HEK293 (cell line): Measurements from ENCODE around the gene SPNS1.

Source experiments
- CTCF ChIA-PET: fragments of 350-600 bp; formaldehyde crosslinking; extraction: SDS; loops from one replicate; lab custom pipeline; 2021; ENCODE audit warnings: antibody characterized with exemption; lab: Yijun Ruan, JAX
- POLR2A ChIA-PET: fragments of 300-600 bp; formaldehyde crosslinking; extraction: SDS; loops from one replicate; lab custom pipeline; 2020; ENCODE audit warnings: antibody characterized with exemption, inconsistent platforms; lab: Yijun Ruan, JAX
- H3K27ac ChIP-seq: fragments of 200-500 bp; sonication (Bioruptor generic); 2 replicates; pipeline ENCODE4 v1.5.1; 2014; ENCODE audit warnings: low read depth, low read length, control low read depth, inconsistent platforms; ENCODE audit errors: extremely low read depth
- H3K36me3 ChIP-seq, 2 experiments: fragments of 200-500 bp in 1 of 2; sonication (Bioruptor generic) in 1 of 2; 1 replicate in 1 of 2; 2 replicates in 1 of 2; pipeline ENCODE4 v1.5.1; 2014 to 2017; ENCODE audit warnings: inconsistent platforms in 2 of 2, low read length in 2 of 2; ENCODE audit not compliant: control insufficient read depth in 2 of 2, insufficient read depth in 1 of 2
- H3K4me1 ChIP-seq: fragments of 200-500 bp; sonication (Bioruptor generic); 2 replicates; pipeline ENCODE4 v1.5.1; 2014; ENCODE audit warnings: mild to moderate bottlenecking, low read length, inconsistent platforms; ENCODE audit not compliant: control insufficient read depth, insufficient read depth
- H3K4me3 ChIP-seq: 2 replicates; pipeline ENCODE4 v1.5.1; 2011; ENCODE audit warnings: low read depth, mild to moderate bottlenecking, control low read depth, low read length, moderate library complexity
- H3K9me3 ChIP-seq: fragments of 200-500 bp; sonication (Bioruptor generic); 2 replicates; pipeline ENCODE4 v1.5.1; 2014; ENCODE audit warnings: low read depth, low read length, inconsistent platforms; ENCODE audit not compliant: control insufficient read depth, insufficient read depth
- FEZF1 ChIP-seq: fragments of 450-650 bp; formaldehyde crosslinking; IDR thresholded peaks from 2 replicates; pipeline ENCODE4 v1.5.1; 2016; ENCODE audit warnings: missing biosample characterization, missing genetic modification characterization
- GLIS1 ChIP-seq: fragments of 450-650 bp; formaldehyde crosslinking; IDR thresholded peaks from 2 replicates; pipeline ENCODE4 v1.5.1; 2016; ENCODE audit warnings: missing biosample characterization, missing genetic modification characterization
- HOXD13 ChIP-seq: sonication (generic); formaldehyde crosslinking; IDR thresholded peaks from 2 replicates; pipeline ENCODE4 v1.8.0; 2022; ENCODE audit warnings: missing genetic modification reagents, borderline replicate concordance
- IKZF3 ChIP-seq: fragments of 450-650 bp; IDR thresholded peaks from 2 replicates; pipeline ENCODE4 v1.5.0; 2018; ENCODE audit warnings: missing biosample characterization, mild to moderate bottlenecking, missing genetic modification characterization, moderate library complexity
- KLF16 ChIP-seq: fragments of 450-650 bp; formaldehyde crosslinking; IDR thresholded peaks from 2 replicates; pipeline ENCODE4 v1.5.1; 2017; ENCODE audit warnings: missing biosample characterization, missing genetic modification characterization
- KLF7 ChIP-seq: fragments of 450-650 bp; formaldehyde crosslinking; IDR thresholded peaks from 2 replicates; pipeline ENCODE4 v1.5.1; 2016; ENCODE audit warnings: missing biosample characterization, missing genetic modification characterization, borderline replicate concordance
- ZBTB17 ChIP-seq: fragments of 450-650 bp; formaldehyde crosslinking; IDR thresholded peaks from 2 replicates; pipeline ENCODE4 v1.5.1; 2016; ENCODE audit warnings: missing biosample characterization, missing genetic modification characterization
- ZFP69B ChIP-seq: fragments of 450-650 bp; formaldehyde crosslinking; IDR thresholded peaks from 2 replicates; pipeline ENCODE4 v1.5.1; 2016; ENCODE audit warnings: missing biosample characterization, missing genetic modification characterization
- ZNF10 ChIP-seq: fragments of 450-650 bp; formaldehyde crosslinking; IDR thresholded peaks from 2 replicates; pipeline ENCODE4 v1.5.1; 2017; ENCODE audit warnings: missing biosample characterization, missing genetic modification characterization
- ZNF155 ChIP-seq: fragments of 450-650 bp; formaldehyde crosslinking; IDR thresholded peaks from 2 replicates; pipeline ENCODE4 v1.5.1; 2016; ENCODE audit warnings: missing biosample characterization, missing genetic modification characterization
- ZNF174 ChIP-seq: fragments of 450-650 bp; formaldehyde crosslinking; IDR thresholded peaks from 2 replicates; pipeline ENCODE4 v1.5.0; 2017; ENCODE audit warnings: missing biosample characterization, mild to moderate bottlenecking, missing genetic modification characterization
- ZNF274 ChIP-seq, 2 experiments: fragments of 200-500 bp in 1 of 2; fragments of 450-650 bp in 1 of 2; sonication (Bioruptor generic) in 1 of 2; formaldehyde crosslinking in 1 of 2; IDR thresholded peaks; 2 replicates each; pipeline versions ENCODE4 v1.5.1 to v1.6.1; 2014 to 2016; ENCODE audit warnings: borderline replicate concordance in 1 of 2, inconsistent platforms in 1 of 2, low read length in 1 of 2, missing biosample characterization in 1 of 2, missing genetic modification characterization in 1 of 2
- ZNF280D ChIP-seq: fragments of 450-650 bp; formaldehyde crosslinking; IDR thresholded peaks from 2 replicates; pipeline ENCODE4 v1.5.1; 2016; ENCODE audit warnings: missing biosample characterization, missing genetic modification characterization
- ZNF48 ChIP-seq: fragments of 450-650 bp; formaldehyde crosslinking; IDR thresholded peaks from 2 replicates; pipeline ENCODE4 v1.5.1; 2016; ENCODE audit warnings: missing biosample characterization, missing genetic modification characterization
- ZNF544 ChIP-seq: fragments of 450-650 bp; formaldehyde crosslinking; IDR thresholded peaks from 2 replicates; pipeline ENCODE4 v1.5.0; 2017; ENCODE audit warnings: missing biosample characterization, missing genetic modification characterization
- ZNF558 ChIP-seq: fragments of 450-650 bp; formaldehyde crosslinking; IDR thresholded peaks from 2 replicates; pipeline ENCODE4 v1.5.1; 2016; ENCODE audit warnings: missing biosample characterization, missing genetic modification characterization
- ZNF571 ChIP-seq: fragments of 450-650 bp; formaldehyde crosslinking; IDR thresholded peaks from 2 replicates; pipeline ENCODE4 v1.5.0; 2017; ENCODE audit warnings: missing biosample characterization, missing genetic modification characterization
- ZNF660 ChIP-seq: fragments of 450-650 bp; IDR thresholded peaks from 2 replicates; pipeline ENCODE4 v1.5.1; 2018; ENCODE audit warnings: missing biosample characterization, mild to moderate bottlenecking, missing genetic modification characterization
- ZNF768 ChIP-seq: fragments of 450-650 bp; formaldehyde crosslinking; IDR thresholded peaks from 2 replicates; pipeline ENCODE4 v1.5.1; 2018; ENCODE audit warnings: missing biosample characterization, mild to moderate bottlenecking, missing genetic modification characterization
- ZNF785 ChIP-seq: fragments of 450-650 bp; formaldehyde crosslinking; IDR thresholded peaks from 2 replicates; pipeline ENCODE4 v1.5.1; 2016; ENCODE audit warnings: missing biosample characterization, missing genetic modification characterization
- ZSCAN23 ChIP-seq: fragments of 450-650 bp; formaldehyde crosslinking; IDR thresholded peaks from 2 replicates; pipeline ENCODE4 v1.5.1; 2016; ENCODE audit warnings: missing biosample characterization, missing genetic modification characterization
- ZXDB ChIP-seq: fragments of 450-650 bp; formaldehyde crosslinking; IDR thresholded peaks from 2 replicates; pipeline ENCODE4 v1.5.1; 2016; ENCODE audit warnings: missing biosample characterization, missing genetic modification characterization
- TF ChIP-seq, protein P1 (sequence below): fragments of 450-650 bp; formaldehyde crosslinking; IDR thresholded peaks from 2 replicates; pipeline ENCODE4; 2016; ENCODE audit warnings: missing biosample characterization, missing genetic modification characterization
- TF ChIP-seq, protein P2 (sequence below): fragments of 450-650 bp; formaldehyde crosslinking; IDR thresholded peaks from 2 replicates; pipeline ENCODE4 v1.5.1; 2016; ENCODE audit warnings: missing biosample characterization, missing genetic modification characterization

Gene SPNS1

DNA sequence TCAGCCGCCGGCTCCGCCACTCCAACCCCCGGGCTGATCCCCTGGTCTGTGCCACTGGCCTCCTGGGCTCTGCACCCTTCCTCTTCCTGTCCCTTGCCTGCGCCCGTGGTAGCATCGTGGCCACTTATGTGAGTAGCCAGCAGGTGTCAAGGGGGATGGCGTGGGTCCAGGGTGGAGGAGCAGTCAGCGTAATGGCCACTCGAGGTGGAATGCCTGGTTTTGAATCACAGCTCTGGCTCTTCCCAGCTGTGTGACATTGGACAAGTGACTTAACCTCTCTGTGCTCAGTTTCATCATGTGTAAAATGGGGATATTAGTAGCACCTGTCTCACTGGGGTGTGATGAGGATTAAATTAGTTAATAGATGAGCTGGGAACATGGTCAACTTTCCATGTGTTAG is 7.8 kb downstream of the SPNS1 start (continued):
- TF ChIP-seq, protein P1, sequence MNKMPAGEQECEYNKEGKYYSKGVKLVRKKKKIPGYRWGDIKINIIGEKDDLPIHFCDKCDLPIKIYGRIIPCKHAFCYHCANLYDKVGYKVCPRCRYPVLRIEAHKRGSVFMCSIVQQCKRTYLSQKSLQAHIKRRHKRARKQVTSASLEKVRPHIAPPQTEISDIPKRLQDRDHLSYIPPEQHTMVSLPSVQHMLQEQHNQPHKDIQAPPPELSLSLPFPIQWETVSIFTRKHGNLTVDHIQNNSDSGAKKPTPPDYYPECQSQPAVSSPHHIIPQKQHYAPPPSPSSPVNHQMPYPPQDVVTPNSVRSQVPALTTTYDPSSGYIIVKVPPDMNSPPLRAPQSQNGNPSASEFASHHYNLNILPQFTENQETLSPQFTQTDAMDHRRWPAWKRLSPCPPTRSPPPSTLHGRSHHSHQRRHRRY (tag by site-specific recombination): no peak
- TF ChIP-seq, all 188 proteins: peak for 2

GRCh38 chr16:28982949-28983348 is 8.4 kb downstream of the SPNS1 start:
- POLR2A ChIA-PET: no interaction called here
- peaks cover 0 to 69% of the 10 kb centered on the region in 2 experiments; a peak in 2 of 3 replicates for H3K36me3 ChIP-seq
- no peaks in the 10 kb centered on the region for H3K9me3 ChIP-seq
- TF ChIP-seq ZFP69B: no peak
- TF ChIP-seq ZNF48: no peak
- no peak for TF ChIP-seq FEZF1 (tag by site-specific recombination)
- no peak for TF ChIP-seq GLIS1 (tag by site-specific recombination)
- TF ChIP-seq KLF7 (tag by site-specific recombination): no peak
- TF ChIP-seq ZNF768 (tag by site-specific recombination): no peak
- no peak for TF ChIP-seq ZBTB17 (tag by site-specific recombination)
- TF ChIP-seq ZNF558: no peak
- no peak for TF ChIP-seq ZNF544
- TF ChIP-seq ZXDB (tag by site-specific recombination): no peak
- no peak for TF ChIP-seq ZNF660
- TF ChIP-seq, protein P2, sequence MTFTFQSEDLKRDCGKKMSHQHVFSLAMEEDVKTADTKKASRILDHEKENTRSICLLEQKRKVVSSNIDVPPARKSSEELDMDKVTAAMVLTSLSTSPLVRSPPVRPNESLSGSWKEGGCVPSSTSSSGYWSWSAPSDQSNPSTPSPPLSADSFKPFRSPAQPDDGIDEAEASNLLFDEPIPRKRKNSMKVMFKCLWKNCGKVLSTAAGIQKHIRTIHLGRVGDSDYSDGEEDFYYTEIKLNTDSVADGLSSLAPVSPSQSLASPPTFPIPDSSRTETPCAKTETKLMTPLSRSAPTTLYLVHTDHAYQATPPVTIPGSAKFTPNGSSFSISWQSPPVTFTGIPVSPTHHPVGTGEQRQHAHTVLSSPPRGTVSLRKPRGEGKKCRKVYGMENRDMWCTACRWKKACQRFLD (tag by site-specific recombination): no peak
- TF ChIP-seq KLF16 (tag by site-specific recombination): no peak
- TF ChIP-seq ZNF274 (IDR thresholded peaks at IDR 0.05; ENCODE audit: low read length): no peak
- no peak for TF ChIP-seq ZNF274 (tag by site-specific recombination; IDR thresholded peaks at IDR 0.05; ENCODE audit: borderline replicate concordance)
- no peak for TF ChIP-seq ZSCAN23 (tag by site-specific recombination)
- TF ChIP-seq ZNF571 (tag by site-specific recombination): no peak
- TF ChIP-seq HOXD13 (CRISPR knock-in tag): no peak
- no peak overlapping the region for H3K4me3 ChIP-seq
- no peaks in the 10 kb centered on the region for H3K4me1 ChIP-seq
- CTCF ChIA-PET: interaction anchor here (0.6 to 1.2 kb wide), 2 partner anchors 12 to 17 kb away, joined by 4 read pairs; no protein-coding TSS in a partner anchor
- no peak overlapping the region for H3K27ac ChIP-seq

- POLR2A ChIA-PET: no interaction called here
- H3K27ac ChIP-seq: no peak overlapping the region
- CTCF ChIA-PET: interaction anchor here (0.6 to 1.2 kb wide), 2 partner anchors 9 to 17 kb away, joined by 4 to 5 read pairs; partner anchors contain the start of gene SPNS1
- TF ChIP-seq IKZF3 (tag by site-specific recombination) (no peak), ZNF274 (IDR thresholded peaks at IDR 0.05; ENCODE audit: low read length) (no peak), ZNF274 (tag by site-specific recombination; IDR thresholded peaks at IDR 0.05; ENCODE audit: borderline replicate concordance) (no peak), ZNF10 (no peak), ZNF280D (no peak), ZNF785 (no peak), ZNF155 (no peak), ZNF174 (tag by site-specific recombination) (no peak)
- no peaks in the 10 kb centered on the region for H3K4me1 ChIP-seq
- no peak overlapping the region for H3K4me3 ChIP-seq
- peaks cover 0 to 62% of the 10 kb centered on the region in 2 experiments; a peak in 2 of 3 replicates for H3K36me3 ChIP-seq
- no peaks in the 10 kb centered on the region for H3K9me3 ChIP-seq
Measured at GRCh38 chr16:28983644-28984043, 9.1 kb downstream of the SPNS1 start.
